GM21717 (cell line): ENCODE measurements around the gene NCAPH2.

Source experiments
- ATAC-seq: cut with Tn5 transposase; IDR thresholded peaks from one replicate; pipeline ENCODE4 v1.9.1; 2021; ENCODE audit warnings: mild to moderate bottlenecking, moderate library complexity; ENCODE audit not compliant: unreplicated experiment

NCAPH2 gene

GRCh38 chr22:50569041-50569459 lies 61.0 kb downstream of the NCAPH2 start:
- no peak for ATAC-seq

GRCh38 chr22:50569896-50570535 lies 62.0 kb downstream of the NCAPH2 start:
- no peak for ATAC-seq

- ATAC-seq = no peak
These were observed 62.8 kb downstream of the NCAPH2 start for GRCh38 chr22:50570861-50571260.

- ATAC-seq = no peak
These were observed 63.5 kb downstream of the NCAPH2 start for GRCh38 chr22:50571264-50572175.

GRCh38 chr22:50572965-50573364 lies 64.9 kb downstream of the NCAPH2 start:
- ATAC-seq = no peak

GRCh38 chr22:50573491-50574382 lies 65.7 kb downstream of the NCAPH2 start:
- ATAC-seq = no peak

- no peak for ATAC-seq
These were observed 66.3 kb downstream of the NCAPH2 start for GRCh38 chr22:50574383-50574755.
